GM23248 (cell line): ENCODE results near the gene ELMO1. TPM values are rescaled to one million over a fixed set of nuclear protein-coding genes. Genes with fewer than 3 reads are reported as not detected.

Experiments
- DNase-seq: peaks from one replicate; pipeline ENCODE4 v3.0.0-alpha.2; 2015
- H2AFZ ChIP-seq: fragments of 200-600 bp; sonication (generic); 2 replicates; pipeline ENCODE4 v1.6.1; 2016; ENCODE audit warnings: antibody characterized with exemption
- H3F3A ChIP-seq: fragments of 200-600 bp; sonication (generic); 2 replicates; pipeline ENCODE4 v1.6.1; 2016; ENCODE audit warnings: mild to moderate bottlenecking, antibody characterized with exemption, mixed run types; ENCODE audit not compliant: insufficient read depth
- H3K27ac ChIP-seq: fragments of 200-600 bp; sonication (generic); 2 replicates; pipeline ENCODE4 v1.5.1; 2016; ENCODE audit warnings: mild to moderate bottlenecking
- H3K27me3 ChIP-seq: fragments of 200-600 bp; sonication (generic); replicated peaks from 2 replicates; pipeline ENCODE4 v1.6.1; 2016; ENCODE audit warnings: mild to moderate bottlenecking; ENCODE audit not compliant: insufficient read depth
- H3K36me3 ChIP-seq: fragments of 200-600 bp; sonication (generic); 2 replicates; pipeline ENCODE4 v1.6.1; 2016; ENCODE audit warnings: low read depth, mild to moderate bottlenecking
- H3K4me1 ChIP-seq: fragments of 200-600 bp; sonication (generic); 2 replicates; pipeline ENCODE4 v1.6.1; 2016; ENCODE audit warnings: mild to moderate bottlenecking; ENCODE audit not compliant: insufficient read depth
- H3K4me2 ChIP-seq: fragments of 200-600 bp; sonication (generic); one replicate; pipeline ENCODE4 v1.6.1; 2016; ENCODE audit warnings: mild to moderate bottlenecking; ENCODE audit not compliant: unreplicated experiment
- H3K4me3 ChIP-seq: fragments of 200-600 bp; sonication (generic); 2 replicates; pipeline ENCODE4 v1.5.1; 2016; ENCODE audit warnings: mild to moderate bottlenecking
- H3K79me2 ChIP-seq: fragments of 200-600 bp; sonication (generic); 2 replicates; pipeline ENCODE4 v1.6.1; 2016; ENCODE audit warnings: mild to moderate bottlenecking; ENCODE audit not compliant: insufficient read depth
- H3K9ac ChIP-seq: fragments of 200-600 bp; sonication (generic); 2 replicates; pipeline ENCODE4 v1.6.1; 2016; ENCODE audit warnings: mild to moderate bottlenecking
- H3K9me2 ChIP-seq: fragments of 200-600 bp; sonication (generic); 2 replicates; pipeline ENCODE4 v1.6.1; 2016; ENCODE audit warnings: mixed run types, mild to moderate bottlenecking, moderate library complexity; ENCODE audit not compliant: insufficient read depth
- H3K9me3 ChIP-seq: fragments of 200-600 bp; sonication (generic); one replicate; pipeline ENCODE4 v1.6.1; 2017; ENCODE audit warnings: low read depth
- H4K20me1 ChIP-seq: fragments of 200-600 bp; sonication (generic); 2 replicates; pipeline ENCODE4 v1.6.0; 2016; ENCODE audit not compliant: insufficient read depth
- EZH2 ChIP-seq: fragments of 200-600 bp; sonication (generic); IDR thresholded peaks from 2 replicates; pipeline ENCODE4 v1.6.1; 2018; ENCODE audit warnings: antibody characterized with exemption, mild to moderate bottlenecking; ENCODE audit not compliant: insufficient read depth, poor library complexity, severe bottlenecking
- EZH2phosphoT487 ChIP-seq: fragments of 200-600 bp; sonication (generic); IDR thresholded peaks from 2 replicates; pipeline ENCODE4 v1.6.1; 2018; ENCODE audit warnings: antibody characterized with exemption, moderate library complexity, mild to moderate bottlenecking, low read depth; ENCODE audit not compliant: insufficient read depth
- WGBS, 2 experiments: methylation state at CpG; one replicate each; pipeline ENCODE4 v1.1.6; 2015 to 2017; ENCODE audit warnings: low lambda C conversion rate in 2 of 2, low coverage in 1 of 2; ENCODE audit errors: missing lambda C conversion rate in 2 of 2; 5-methylcytosine and 5-hydroxymethylcytosine counted together
- in situ Hi-C: fragments of 300-500 bp; cut with MboI; formaldehyde crosslinking; loops from 2 replicates; pipeline ENCODE4 v1.15.0; 2020
- polyA plus RNA-seq: library from polyadenylated mRNA; unstranded; fragments of >200 nt; fragmentation: Nextera tagmentation; extraction: Ambion mirVana; gene quantifications from 2 replicates; pipeline ENCODE4 v1.2.1, GENCODE V29; 2016
- total RNA-seq: library from RNA; depleted of rRNA; stranded (reverse); fragments of >200 nt; shearing (Covaris generic); gene quantifications from 2 replicates; pipeline ENCODE4 v1.2.3, GENCODE V29; 2014

Gene ELMO1
- total and polyA plus RNA-seq, 2 experiments from 2014 or later, result not detected

DNA sequence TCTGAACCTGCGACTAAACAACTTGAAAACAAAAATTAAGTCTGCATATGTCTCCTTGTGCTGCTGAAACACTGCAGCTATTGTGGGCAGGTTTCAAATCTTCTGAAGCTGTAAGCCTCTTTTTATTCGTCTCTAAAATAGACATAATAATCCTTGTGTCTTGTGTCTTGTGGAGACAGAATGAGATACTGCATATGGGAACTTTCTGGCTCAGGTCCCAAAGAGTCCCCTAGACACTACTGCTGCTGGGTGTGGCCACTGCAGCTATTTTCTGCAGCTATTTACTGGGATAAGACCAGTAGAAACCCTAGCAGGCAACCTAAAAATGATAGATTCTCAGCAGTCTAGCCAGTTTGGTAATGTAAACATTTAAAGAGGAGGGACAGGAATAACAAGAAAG is 252.0 kb downstream of the ELMO1 start:
- no peaks in the 10 kb centered on the region for H3K4me1 ChIP-seq
- H3K27me3 ChIP-seq, result no peaks in the 10 kb centered on the region
- H3K9me2 ChIP-seq, result no peaks in the 10 kb centered on the region
- no peaks in the 10 kb centered on the region for H4K20me1 ChIP-seq
- H3K4me2 ChIP-seq, result no peak overlapping the region
- DNase-seq, result no peak
- H3K36me3 ChIP-seq, result no peaks in the 10 kb centered on the region
- no peak overlapping the region for H2AFZ ChIP-seq
- in situ Hi-C loops, result loop anchor here (25.0 kb wide), 1 partner anchor 709 kb away; no protein-coding TSS in a partner anchor
- 47 to 49% methylated on average over 2 of the region's 2 CpGs for WGBS, 2 experiments
- no peak overlapping the region for H3K27ac ChIP-seq
- TF ChIP-seq EZH2 (no peak), EZH2phosphoT487 (no peak)
- H3K4me3 ChIP-seq, result no peak overlapping the region
- H3K79me2 ChIP-seq, result no peaks in the 10 kb centered on the region
- H3K9ac ChIP-seq, result no peak overlapping the region
- H3K9me3 ChIP-seq, result no peaks in the 10 kb centered on the region
- H3F3A ChIP-seq, result no peaks in the 10 kb centered on the region

GRCh38 chr7:37195388-37195787 is 253.3 kb downstream of the ELMO1 start:
- 57% methylated on average over 7 of the region's 7 CpGs for WGBS, 2 experiments
- H3K36me3 ChIP-seq, result no peaks in the 10 kb centered on the region
- H3K4me1 ChIP-seq, result no peaks in the 10 kb centered on the region
- in situ Hi-C loops, result loop anchor here (25.0 kb wide), 1 partner anchor 708 kb away; no protein-coding TSS in a partner anchor
- no peak overlapping the region for H3K27ac ChIP-seq
- DNase-seq, result no peak
- H3K4me2 ChIP-seq, result no peak overlapping the region
- TF ChIP-seq EZH2phosphoT487, result no peak
- TF ChIP-seq EZH2, result no peak
- no peaks in the 10 kb centered on the region for H3K79me2 ChIP-seq
- H3K4me3 ChIP-seq, result no peak overlapping the region
- H3K9me3 ChIP-seq, result no peaks in the 10 kb centered on the region
- no peaks in the 10 kb centered on the region for H3K27me3 ChIP-seq
- no peaks in the 10 kb centered on the region for H3K9me2 ChIP-seq
- H4K20me1 ChIP-seq, result no peaks in the 10 kb centered on the region
- no peaks in the 10 kb centered on the region for H3F3A ChIP-seq
- no peak overlapping the region for H3K9ac ChIP-seq
- no peak overlapping the region for H2AFZ ChIP-seq

- TF ChIP-seq EZH2, result no peak
- TF ChIP-seq EZH2phosphoT487, result no peak
- no peak overlapping the region for H3K4me3 ChIP-seq
- no peaks in the 10 kb centered on the region for H3K4me1 ChIP-seq
- H3K9ac ChIP-seq, result no peak overlapping the region
- H3K9me3 ChIP-seq, result no peaks in the 10 kb centered on the region
- no peak for DNase-seq
- no peaks in the 10 kb centered on the region for H4K20me1 ChIP-seq
- H3K27me3 ChIP-seq, result no peaks in the 10 kb centered on the region
- H3K36me3 ChIP-seq, result no peaks in the 10 kb centered on the region
- 66 to 76% methylated on average over 4 of the region's 4 CpGs for WGBS, 2 experiments
- H3F3A ChIP-seq, result no peaks in the 10 kb centered on the region
- H3K79me2 ChIP-seq, result no peaks in the 10 kb centered on the region
- no peak overlapping the region for H3K4me2 ChIP-seq
- in situ Hi-C loops, result loop anchor here (25.0 kb wide), 1 partner anchor 708 kb away; no protein-coding TSS in a partner anchor
- no peak overlapping the region for H3K27ac ChIP-seq
- no peaks in the 10 kb centered on the region for H3K9me2 ChIP-seq
- H2AFZ ChIP-seq, result no peak overlapping the region
Measured at GRCh38 chr7:37194943-37195342, 253.7 kb downstream of the ELMO1 start.

DNA sequence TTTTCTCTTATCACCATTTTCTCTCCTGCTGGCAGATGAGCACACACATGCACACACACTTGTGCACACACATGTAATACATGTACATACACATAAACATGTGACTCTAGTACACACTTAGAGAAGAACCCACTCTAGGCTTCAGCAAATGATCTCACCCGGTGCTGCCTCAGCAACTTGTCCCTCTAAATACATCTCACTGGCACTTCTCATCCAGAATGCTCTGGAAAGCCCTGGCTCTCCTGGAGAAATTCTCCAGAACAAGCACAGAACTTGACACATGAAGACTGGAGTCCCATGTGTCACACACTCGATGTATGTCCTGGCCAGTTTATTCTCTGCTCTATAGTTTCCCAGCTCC is 254.9 kb downstream of the ELMO1 start:
- in situ Hi-C loops, result loop anchor here (25.0 kb wide), 1 partner anchor 706 kb away; no protein-coding TSS in a partner anchor

More for the DNA sequence above, 254.9 kb downstream of the ELMO1 start:
- H3F3A ChIP-seq, result no peaks in the 10 kb centered on the region
- no peaks in the 10 kb centered on the region for H3K4me1 ChIP-seq
- no peak overlapping the region for H2AFZ ChIP-seq
- TF ChIP-seq EZH2 (no peak), EZH2phosphoT487 (no peak)
- no peaks in the 10 kb centered on the region for H3K36me3 ChIP-seq
- H3K27me3 ChIP-seq, result no peaks in the 10 kb centered on the region
- 53 to 59% methylated on average over 2 of the region's 2 CpGs for WGBS, 2 experiments
- H3K79me2 ChIP-seq, result no peaks in the 10 kb centered on the region
- no peak overlapping the region for H3K9ac ChIP-seq
- no peaks in the 10 kb centered on the region for H3K9me3 ChIP-seq
- H3K9me2 ChIP-seq, result no peaks in the 10 kb centered on the region
- no peaks in the 10 kb centered on the region for H4K20me1 ChIP-seq
- no peak overlapping the region for H3K27ac ChIP-seq
- DNase-seq, result no peak
- H3K4me3 ChIP-seq, result no peak overlapping the region
- H3K4me2 ChIP-seq, result no peak overlapping the region
